Sigmoid colon (tissue), 3 donors: ENCODE measurements around the gene ALDH3A1.

Source experiments
- CTCF ChIP-seq, 4 experiments: fragments of 450-650 bp in 3 of 4; fragments of 200-600 bp in 1 of 4; IDR thresholded peaks; one replicate each; pipeline ENCODE4 v1.5.1; 2016 to 2019; ENCODE audit warnings: antibody characterized with exemption in 4 of 4, mild to moderate bottlenecking in 3 of 4, moderate library complexity in 2 of 4
- POLR2A ChIP-seq, 2 donors: fragments of 450-650 bp; IDR thresholded peaks; one replicate each; pipeline ENCODE4 v1.6.1; 2016; ENCODE audit warnings: antibody characterized with exemption in 2 of 2, mild to moderate bottlenecking in 2 of 2, moderate library complexity in 2 of 2

GRCh38 chr17:19739241-19740201 lies 8.6 kb downstream of the ALDH3A1 start:
- TF ChIP-seq POLR2A (IDR thresholded peaks at IDR 0.05) (no peak), CTCF (IDR thresholded peaks at IDR 0.05) (no peak)
